GM12875 (cell line): ENCODE measurements around the gene NSUN4.

ENCODE experiments used
- H3K4me3 ChIP-seq: one replicate; pipeline ENCODE4 v1.5.1; 2011; ENCODE audit warnings: low read depth, low read length, control low read depth
- CTCF ChIP-seq: IDR thresholded peaks from 2 replicates; pipeline ENCODE4 v1.5.1; 2011; ENCODE audit warnings: low read depth, mild to moderate bottlenecking, control low read depth, inconsistent platforms, low read length, moderate library complexity, borderline replicate concordance; ENCODE audit not compliant: insufficient read depth

Gene NSUN4

GRCh38 chr1:46401154-46401913, 60.7 kb downstream of the NSUN4 start:
- no peak for TF ChIP-seq CTCF
- H3K4me3 ChIP-seq = no peak overlapping the region

DNA sequence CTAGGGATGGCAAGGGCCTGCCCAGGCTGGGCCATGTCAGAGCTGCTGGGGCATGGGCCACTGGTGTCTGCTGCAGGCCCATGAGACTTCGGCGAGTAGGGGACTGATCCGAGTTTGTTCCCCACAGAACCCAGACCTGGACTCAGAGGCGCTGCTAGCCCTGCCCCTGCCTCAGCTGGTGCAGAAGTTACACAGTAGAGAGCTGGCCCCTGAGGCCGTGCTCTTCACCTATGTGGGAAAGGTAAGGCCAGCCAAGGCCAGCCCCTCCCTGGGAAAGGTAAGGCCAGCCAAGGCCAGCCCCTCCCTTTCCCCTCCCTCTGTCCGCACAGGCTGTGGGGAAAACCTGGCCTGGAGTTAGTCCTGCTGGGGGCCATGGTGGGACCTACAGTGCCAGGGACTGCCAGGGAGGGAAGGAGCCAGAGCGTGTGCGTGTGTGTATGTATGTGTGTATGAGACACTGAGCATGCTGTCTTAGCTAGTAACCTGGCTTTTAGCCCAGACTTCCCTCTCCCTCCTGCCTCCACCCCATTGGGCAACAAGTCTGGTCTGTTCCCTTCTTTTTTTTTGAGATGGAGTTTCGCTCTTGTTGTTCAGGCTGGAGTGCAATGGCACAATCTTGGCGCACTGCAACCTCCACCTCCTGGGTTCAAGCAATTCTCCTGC, 61.5 kb downstream of the NSUN4 start:
- TF ChIP-seq CTCF = no peak
- no peak overlapping the region for H3K4me3 ChIP-seq

DNA sequence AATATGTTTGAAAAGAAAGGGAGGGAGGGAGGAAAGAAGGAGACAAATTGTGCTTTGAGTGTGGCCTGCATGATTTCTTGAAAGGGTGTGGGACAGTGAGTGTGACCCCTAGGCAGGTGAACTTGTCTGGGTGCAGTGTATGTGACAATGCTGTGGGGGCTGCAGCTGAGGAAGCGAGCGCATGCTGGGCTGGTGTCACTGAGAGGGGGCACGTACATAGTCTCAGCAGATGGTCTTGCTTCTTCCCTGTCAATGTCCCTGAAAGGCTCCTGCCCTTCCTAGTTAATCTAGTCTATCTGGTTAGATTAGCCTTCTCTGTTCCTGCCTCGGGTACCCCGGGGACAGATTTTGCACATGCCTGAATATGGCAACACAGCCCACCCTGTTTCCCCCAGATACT, 63.3 kb downstream of the NSUN4 start:
- no peak for TF ChIP-seq CTCF
- H3K4me3 ChIP-seq = no peak overlapping the region

DNA sequence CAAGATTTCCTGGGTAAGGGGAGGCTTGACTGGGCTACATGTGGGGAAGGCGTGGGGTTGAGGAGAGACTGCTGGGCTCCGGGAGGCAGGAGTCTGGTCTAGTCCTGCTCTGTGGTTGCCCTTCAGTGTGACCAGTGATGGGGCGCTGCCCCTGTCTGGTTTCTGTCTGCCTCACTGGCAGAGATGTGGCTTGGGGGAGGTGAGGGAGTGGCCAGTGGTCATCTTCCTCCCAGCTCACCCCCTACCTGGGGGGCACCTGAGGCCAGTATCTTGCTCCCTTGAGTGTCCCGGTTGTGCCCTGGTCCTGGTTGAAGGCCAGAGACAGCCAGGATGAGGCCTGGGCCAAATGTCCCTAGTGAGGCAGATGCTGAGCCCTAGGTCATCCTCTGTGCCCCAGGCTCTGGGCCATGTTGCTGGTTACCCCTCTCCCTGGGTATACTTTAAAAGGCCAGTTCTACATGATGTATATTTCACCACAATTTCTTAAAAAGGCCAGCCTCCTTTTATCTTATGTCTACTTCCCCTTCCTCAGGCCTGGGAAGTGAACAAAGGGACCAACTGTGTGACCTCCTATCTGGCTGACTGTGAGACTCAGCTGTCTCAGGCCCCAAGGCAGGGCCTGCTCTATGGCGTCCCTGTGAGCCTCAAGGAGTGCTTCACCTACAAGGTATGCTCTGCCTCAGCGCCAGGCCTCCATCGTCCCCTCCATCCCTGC, 64.0 kb downstream of the NSUN4 start:
- no peak for TF ChIP-seq CTCF
- H3K4me3 ChIP-seq = no peak overlapping the region

- no peak for TF ChIP-seq CTCF
- H3K4me3 ChIP-seq = no peak overlapping the region
Measured at GRCh38 chr1:46405197-46405555, 64.6 kb downstream of the NSUN4 start.

GRCh38 chr1:46405724-46406123, 65.1 kb downstream of the NSUN4 start:
- no peak overlapping the region for H3K4me3 ChIP-seq

More at GRCh38 chr1:46405724-46406123, 65.1 kb downstream of the NSUN4 start:
- no peak for TF ChIP-seq CTCF
